HG03060 (cell line): Measurements from ENCODE around the gene RPUSD4.

Source experiments
- ATAC-seq: cut with Tn5 transposase; IDR thresholded peaks from one replicate; pipeline ENCODE4 v1.9.1; 2021; ENCODE audit warnings: low read depth, moderate number of reproducible peaks; ENCODE audit not compliant: unreplicated experiment

RPUSD4 gene

GRCh38 chr11:126186025-126186698, 25.3 kb downstream of the RPUSD4 start:
- ATAC-seq: no peak

GRCh38 chr11:126185259-126186024, 26.0 kb downstream of the RPUSD4 start:
- no peak for ATAC-seq

- no peak for ATAC-seq
These were observed 28.5 kb downstream of the RPUSD4 start for GRCh38 chr11:126182787-126183445.

GRCh38 chr11:126181939-126182730, 29.3 kb downstream of the RPUSD4 start:
- no peak for ATAC-seq

GRCh38 chr11:126176853-126177470, 34.5 kb downstream of the RPUSD4 start:
- ATAC-seq: no peak

GRCh38 chr11:126175393-126175792, 36.1 kb downstream of the RPUSD4 start:
- ATAC-seq: no peak

- no peak for ATAC-seq
These were observed 36.6 kb downstream of the RPUSD4 start for GRCh38 chr11:126174816-126175215.

GRCh38 chr11:126173257-126173656, 38.2 kb downstream of the RPUSD4 start:
- no peak for ATAC-seq

GRCh38 chr11:126172596-126173038, 38.8 kb downstream of the RPUSD4 start:
- no peak for ATAC-seq

GRCh38 chr11:126169291-126169690, 42.2 kb downstream of the RPUSD4 start:
- ATAC-seq: no peak

- no peak for ATAC-seq
These were observed 44.0 kb downstream of the RPUSD4 start for GRCh38 chr11:126167488-126167887.

- no peak for ATAC-seq
These were observed 45.0 kb downstream of the RPUSD4 start for GRCh38 chr11:126166413-126166812.

- no peak for ATAC-seq
These were observed 45.7 kb downstream of the RPUSD4 start for GRCh38 chr11:126165757-126166156.

GRCh38 chr11:126165311-126165720, 46.1 kb downstream of the RPUSD4 start:
- ATAC-seq: no peak

GRCh38 chr11:126164781-126165180, 46.7 kb downstream of the RPUSD4 start:
- no peak for ATAC-seq

- no peak for ATAC-seq
These were observed 47.7 kb downstream of the RPUSD4 start for GRCh38 chr11:126163779-126164178.

- ATAC-seq: no peak
These were observed 48.3 kb downstream of the RPUSD4 start for GRCh38 chr11:126163074-126163700.

GRCh38 chr11:126162306-126163030, 49.0 kb downstream of the RPUSD4 start:
- no peak for ATAC-seq

- ATAC-seq: no peak
These were observed 50.4 kb downstream of the RPUSD4 start for GRCh38 chr11:126161023-126161391.
